Astrocyte (in vitro differentiated cells and primary cell): ENCODE data around the gene SRMS.

Source experiments
- CTCF ChIP-seq: IDR thresholded peaks from 2 replicates; pipeline ENCODE4 v1.5.1; 2011; ENCODE audit warnings: low read depth, mild to moderate bottlenecking, inconsistent platforms, low read length, moderate library complexity; ENCODE audit not compliant: insufficient read depth
- EZH2 ChIP-seq: IDR thresholded peaks from 2 replicates; pipeline ENCODE4 v1.6.1; 2012; ENCODE audit warnings: mild to moderate bottlenecking, low read length, inconsistent platforms; ENCODE audit not compliant: insufficient read depth

DNA sequence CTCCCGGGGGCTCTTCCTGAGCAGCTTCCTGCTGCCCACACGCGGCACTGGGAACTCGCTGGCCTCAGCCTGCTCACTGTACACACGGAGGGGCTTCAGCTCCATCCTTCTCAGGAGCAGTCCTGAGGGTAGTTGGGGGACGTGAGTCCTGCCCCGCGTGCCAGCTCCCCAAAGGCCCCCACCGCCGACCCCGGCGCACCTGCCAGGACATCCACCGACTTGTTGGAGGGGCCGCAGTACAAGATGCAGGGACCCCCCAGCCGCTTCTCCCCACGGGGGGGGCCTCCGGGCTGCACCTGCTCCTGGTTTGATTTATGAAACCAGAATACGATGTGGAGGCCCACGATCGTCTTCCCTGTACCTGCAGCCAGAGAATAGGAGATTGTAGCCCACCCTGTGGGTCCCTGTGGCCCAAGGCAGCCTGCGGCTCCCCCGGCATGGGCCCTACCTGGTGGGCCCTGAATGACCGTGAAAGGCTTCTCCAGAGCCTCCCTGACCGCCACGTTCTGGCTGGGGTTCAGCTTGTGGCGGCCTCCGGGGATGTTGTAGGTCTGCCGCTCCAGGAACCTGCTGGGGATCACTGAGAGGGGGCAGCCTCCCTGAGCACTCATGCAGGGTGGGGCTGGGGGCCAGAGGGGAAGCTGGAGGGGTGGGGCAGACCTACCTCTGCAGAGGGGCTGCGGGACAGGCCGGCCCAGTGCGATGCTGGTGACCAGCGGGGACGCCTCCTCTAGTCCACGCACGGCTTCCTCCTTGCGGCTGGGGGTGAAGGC is 14.3 kb upstream of the SRMS start:
- TF ChIP-seq CTCF, result no peak
- TF ChIP-seq EZH2, result no peak
